Tibial nerve (tissue), 4 donors: ENCODE data around the gene HPS1. TPM values are rescaled to one million over a fixed set of nuclear protein-coding genes. Genes with fewer than 3 reads are reported as not detected.

Experiments used
- DNase-seq, 2 donors: peaks; one replicate each; pipeline ENCODE4 v3.0.0-alpha.2; 2019; ENCODE audit warnings: low spot score in 2 of 2
- H3K27ac ChIP-seq, 4 donors: fragments of 200-600 bp; sonication (generic) in 3 of 4; one replicate each; pipeline ENCODE4 v1.5.1; 2017 to 2019; ENCODE audit warnings: mild to moderate bottlenecking in 1 of 4
- H3K27me3 ChIP-seq, 2 donors: fragments of 200-600 bp; sonication (generic) in 1 of 2; one replicate each; pipeline versions ENCODE4 v1.5.1 to v1.6.0; 2017 to 2019
- H3K36me3 ChIP-seq, 3 donors: fragments of 200-600 bp; sonication (generic); one replicate each; pipeline ENCODE4 v1.5.1; 2018 to 2019
- H3K4me1 ChIP-seq, 4 donors: fragments of 200-600 bp; sonication (generic) in 3 of 4; one replicate each; pipeline ENCODE4 v1.5.1; 2017 to 2019
- H3K4me3 ChIP-seq, 4 donors: fragments of 200-600 bp; sonication (generic) in 3 of 4; one replicate each; pipeline ENCODE4 v1.5.1; 2017 to 2019; ENCODE audit warnings: mild to moderate bottlenecking in 1 of 4, moderate library complexity in 1 of 4
- H3K9me3 ChIP-seq, 4 donors: fragments of 200-600 bp; sonication (generic) in 3 of 4; one replicate each; pipeline ENCODE4 v1.5.1; 2017 to 2019
- EP300 ChIP-seq, 2 donors: sonication (generic); formaldehyde crosslinking; IDR thresholded peaks; one replicate each; pipeline ENCODE4 v1.6.1; 2017; ENCODE audit warnings: antibody characterized with exemption in 2 of 2, mild to moderate bottlenecking in 1 of 2
- POLR2A ChIP-seq, 2 donors: fragments of 450-650 bp; IDR thresholded peaks; one replicate each; pipeline ENCODE4 v1.6.1; 2017; ENCODE audit warnings: antibody characterized with exemption in 2 of 2, mild to moderate bottlenecking in 2 of 2, moderate library complexity in 2 of 2
- WGBS, 2 donors: methylation state at CpG; one replicate each; pipeline ENCODE4 v1.1.5; 2018; 5-methylcytosine and 5-hydroxymethylcytosine counted together
- total RNA-seq, 4 donors: library from RNA; depleted of rRNA; stranded (reverse); fragments of >200 nt; gene quantifications; one replicate each; pipeline ENCODE4 v1.1.0, GENCODE V29; 2016
- TF ChIP-seq, protein P1 (sequence below), 5 experiments: fragments of 200-600 bp in 3 of 5; fragments of 450-650 bp in 2 of 5; sonication (generic) in 3 of 5; IDR thresholded peaks; one replicate each; pipeline ENCODE4 v1.5.1; 2016 to 2019; ENCODE audit warnings: antibody characterized with exemption in 5 of 5, mild to moderate bottlenecking in 3 of 5, moderate library complexity in 2 of 5

Gene HPS1
- total RNA-seq, 4 donors from 2014 or later = 38.7 to 101 (median 62.5) TPM

- Histone ChIP-seq H3K27me3 (no peaks in the 10 kb centered on the region), H3K27ac (no peak overlapping the region), H3K36me3 (no peaks in the 10 kb centered on the region), H3K4me1 (no peaks in the 10 kb centered on the region), H3K4me3 (no peak overlapping the region), H3K9me3 (peaks cover 0 to 9% (median 0%) of the 10 kb centered on the region in 4 donors)
- no peak for DNase-seq
- TF ChIP-seq POLR2A (IDR thresholded peaks at IDR 0.05) (no peak), EP300 (IDR thresholded peaks at IDR 0.05) (no peak)
- TF ChIP-seq, protein P1, sequence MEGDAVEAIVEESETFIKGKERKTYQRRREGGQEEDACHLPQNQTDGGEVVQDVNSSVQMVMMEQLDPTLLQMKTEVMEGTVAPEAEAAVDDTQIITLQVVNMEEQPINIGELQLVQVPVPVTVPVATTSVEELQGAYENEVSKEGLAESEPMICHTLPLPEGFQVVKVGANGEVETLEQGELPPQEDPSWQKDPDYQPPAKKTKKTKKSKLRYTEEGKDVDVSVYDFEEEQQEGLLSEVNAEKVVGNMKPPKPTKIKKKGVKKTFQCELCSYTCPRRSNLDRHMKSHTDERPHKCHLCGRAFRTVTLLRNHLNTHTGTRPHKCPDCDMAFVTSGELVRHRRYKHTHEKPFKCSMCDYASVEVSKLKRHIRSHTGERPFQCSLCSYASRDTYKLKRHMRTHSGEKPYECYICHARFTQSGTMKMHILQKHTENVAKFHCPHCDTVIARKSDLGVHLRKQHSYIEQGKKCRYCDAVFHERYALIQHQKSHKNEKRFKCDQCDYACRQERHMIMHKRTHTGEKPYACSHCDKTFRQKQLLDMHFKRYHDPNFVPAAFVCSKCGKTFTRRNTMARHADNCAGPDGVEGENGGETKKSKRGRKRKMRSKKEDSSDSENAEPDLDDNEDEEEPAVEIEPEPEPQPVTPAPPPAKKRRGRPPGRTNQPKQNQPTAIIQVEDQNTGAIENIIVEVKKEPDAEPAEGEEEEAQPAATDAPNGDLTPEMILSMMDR (IDR thresholded peaks at IDR 0.05) = no peak
- 71 to 81% methylated on average over 5 of the region's 5 CpGs for WGBS, 2 donors
Observed at GRCh38 chr10:98481404-98481945, 34.7 kb upstream of the HPS1 start.

- Histone ChIP-seq H3K36me3 (no peaks in the 10 kb centered on the region), H3K4me3 (no peak overlapping the region), H3K27me3 (no peaks in the 10 kb centered on the region), H3K27ac (no peak overlapping the region), H3K4me1 (no peaks in the 10 kb centered on the region), H3K9me3 (peaks cover 0 to 3% (median 0%) of the 10 kb centered on the region in 4 donors)
- 54% methylated on average over 6 of the region's 6 CpGs for WGBS, 2 donors
- TF ChIP-seq POLR2A (IDR thresholded peaks at IDR 0.05) = no peak
- TF ChIP-seq, protein P1 (IDR thresholded peaks at IDR 0.05) = no peak
- TF ChIP-seq EP300 (IDR thresholded peaks at IDR 0.05) = no peak
- DNase-seq = no peak
Observed at GRCh38 chr10:98478430-98479222, 31.9 kb upstream of the HPS1 start.

GRCh38 chr10:98477861-98478260 lies 31.1 kb upstream of the HPS1 start:
- Histone ChIP-seq H3K9me3 (no peaks in the 10 kb centered on the region), H3K4me3 (no peak overlapping the region), H3K4me1 (no peaks in the 10 kb centered on the region), H3K27ac (no peak overlapping the region), H3K36me3 (no peaks in the 10 kb centered on the region), H3K27me3 (no peaks in the 10 kb centered on the region)
- no peak for TF ChIP-seq POLR2A (IDR thresholded peaks at IDR 0.05)
- TF ChIP-seq, protein P1 (IDR thresholded peaks at IDR 0.05) = no peak
- TF ChIP-seq EP300 (IDR thresholded peaks at IDR 0.05) = no peak
- no peak for DNase-seq

- Histone ChIP-seq H3K4me1 (no peaks in the 10 kb centered on the region), H3K27me3 (no peaks in the 10 kb centered on the region), H3K9me3 (no peaks in the 10 kb centered on the region), H3K4me3 (no peak overlapping the region), H3K27ac (no peak overlapping the region), H3K36me3 (no peaks in the 10 kb centered on the region)
- TF ChIP-seq, protein P1 (IDR thresholded peaks at IDR 0.05) = no peak
- TF ChIP-seq POLR2A (IDR thresholded peaks at IDR 0.05) (no peak), EP300 (IDR thresholded peaks at IDR 0.05) (no peak)
- DNase-seq = no peak
Observed at GRCh38 chr10:98474628-98475027, 27.9 kb upstream of the HPS1 start.

DNA sequence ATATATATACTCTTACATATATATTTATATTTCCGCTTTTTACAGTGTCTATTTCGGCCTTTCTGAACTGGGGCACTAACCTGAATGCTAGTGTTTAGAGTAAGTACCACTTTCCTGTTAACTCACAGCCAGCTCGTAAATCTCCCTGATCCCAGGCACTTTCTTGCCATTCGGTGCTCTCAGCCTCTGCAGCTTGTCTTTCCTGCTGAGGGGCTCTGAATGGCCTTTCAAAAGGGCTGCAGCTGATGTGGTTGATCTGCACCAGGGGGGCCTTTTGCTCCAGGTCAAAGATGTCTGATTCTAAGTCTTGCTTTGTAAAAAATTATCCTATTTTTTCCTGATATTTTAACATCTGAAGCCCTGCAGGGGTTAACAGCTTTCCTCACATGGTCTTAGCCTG lies 25.5 kb upstream of the HPS1 start:
- Histone ChIP-seq H3K27ac (no peak overlapping the region), H3K9me3 (no peaks in the 10 kb centered on the region), H3K27me3 (no peaks in the 10 kb centered on the region), H3K4me1 (peaks cover 0 to 9% (median 2%) of the 10 kb centered on the region in 4 donors), H3K4me3 (no peak overlapping the region), H3K36me3 (no peaks in the 10 kb centered on the region)
- 51 to 57% methylated on average over 4 of the region's 4 CpGs for WGBS, 2 donors
- no peak for DNase-seq
- TF ChIP-seq, protein P1 (IDR thresholded peaks at IDR 0.05) = no peak
- TF ChIP-seq EP300 (IDR thresholded peaks at IDR 0.05) = no peak
